H1 (cell line): Measurements from ENCODE around the gene PTGIR. TPM values are rescaled to one million over a fixed set of nuclear protein-coding genes. Genes with fewer than 3 reads are reported as not detected.

Experiments used
- CTCF ChIA-PET: fragments of 300-600 bp; sonication (Branson Sonifier 250); formaldehyde crosslinking; loops from one replicate; lab custom pipeline; 2021; ENCODE audit not compliant: partially characterized antibody; lab: Charles Lee
- POLR2A ChIA-PET: fragments of 300-600 bp; sonication (Branson Sonifier 250); formaldehyde crosslinking; loops from one replicate; lab custom pipeline; 2021; ENCODE audit warnings: inconsistent platforms; ENCODE audit not compliant: partially characterized antibody; lab: Charles Lee
- DNase-seq, 2 experiments: peaks; one replicate each; pipeline versions ENCODE4 v3.0.0 to v3.0.0-alpha.2; 2010 to 2022; ENCODE audit warnings: low spot score in 2 of 2, low read depth in 1 of 2, mixed read lengths in 1 of 2
- FAIRE-seq: peaks from 2 replicates; lab custom pipeline; 2011; peaks lifted over from hg19 to GRCh38; lab: Jason Lieb, UNC
- H2AFZ ChIP-seq: 2 replicates; pipeline ENCODE4 v1.8.1; 2012; ENCODE audit warnings: low read length, inconsistent platforms
- H2AK5ac ChIP-seq: 2 replicates; pipeline ENCODE4 v1.6.1; 2013; ENCODE audit warnings: low read depth, low read length
- H2BK120ac ChIP-seq: replicated peaks from 2 replicates; pipeline ENCODE3; 2013; ENCODE audit warnings: low read depth, low read length, inconsistent platforms
- H2BK12ac ChIP-seq: 2 replicates; pipeline ENCODE4 v1.6.1; 2013; ENCODE audit warnings: low read depth, low read length
- H2BK15ac ChIP-seq: 2 replicates; pipeline ENCODE4 v1.6.1; 2013; ENCODE audit warnings: low read length
- H2BK20ac ChIP-seq: 2 replicates; pipeline ENCODE4 v1.6.1; 2013; ENCODE audit warnings: low read length
- H2BK5ac ChIP-seq: 2 replicates; pipeline ENCODE4 v1.6.1; 2013; ENCODE audit warnings: low read depth, low read length
- H3K14ac ChIP-seq: 2 replicates; pipeline ENCODE4 v1.6.1; 2013; ENCODE audit warnings: inconsistent platforms; ENCODE audit not compliant: insufficient read length
- H3K18ac ChIP-seq: 2 replicates; pipeline ENCODE4 v1.6.1; 2013; ENCODE audit warnings: low read length; ENCODE audit errors: extremely low read depth
- H3K23ac ChIP-seq: 2 replicates; pipeline ENCODE4 v1.6.1; 2013; ENCODE audit warnings: inconsistent platforms; ENCODE audit not compliant: insufficient read length
- H3K23me2 ChIP-seq: 2 replicates; pipeline ENCODE4 v1.6.1; 2013; ENCODE audit warnings: low read depth, low read length
- H3K27ac ChIP-seq: 2 replicates; pipeline ENCODE4 v1.6.1; 2011; ENCODE audit warnings: low read depth, low read length, inconsistent platforms
- H3K27me3 ChIP-seq, 4 experiments: replicated peaks in 1 of 4; 1 replicate in 1 of 4; 2 replicates in 3 of 4; pipeline versions ENCODE4 v1.6.1 to v1.8.1; 2011 to 2013; ENCODE audit warnings: low read length in 3 of 4, mild to moderate bottlenecking in 3 of 4, inconsistent platforms in 2 of 4, mixed read lengths in 2 of 4, moderate library complexity in 1 of 4; ENCODE audit not compliant: control insufficient read depth in 3 of 4, insufficient read depth in 3 of 4; ENCODE audit errors: extremely low read depth in 1 of 4
- H3K36me3 ChIP-seq, 4 experiments: 2 replicates each; pipeline versions ENCODE4 v1.6.1 to v1.8.1; 2011 to 2013; ENCODE audit warnings: mild to moderate bottlenecking in 4 of 4, low read length in 3 of 4, moderate library complexity in 2 of 4, control low read depth in 1 of 4, inconsistent platforms in 1 of 4; ENCODE audit not compliant: insufficient read depth in 4 of 4, control insufficient read depth in 2 of 4
- H3K4ac ChIP-seq: replicated peaks from 2 replicates; pipeline ENCODE3; 2013; ENCODE audit warnings: low read length, low read depth, mixed read lengths, inconsistent platforms; ENCODE audit not compliant: insufficient read length
- H3K4me1 ChIP-seq, 4 experiments: replicated peaks in 1 of 4; 1 replicate in 1 of 4; 2 replicates in 3 of 4; pipeline versions ENCODE4 v1.6.1 to v1.8.1; 2011 to 2013; ENCODE audit warnings: low read length in 3 of 4, inconsistent platforms in 2 of 4, mixed read lengths in 1 of 4; ENCODE audit not compliant: insufficient read depth in 4 of 4, control insufficient read depth in 3 of 4
- H3K4me2 ChIP-seq, 2 experiments: 2 replicates each; pipeline versions ENCODE4 v1.6.1 to v1.8.1; 2011 to 2013; ENCODE audit warnings: low read depth in 2 of 2, low read length in 2 of 2, control low read depth in 1 of 2, inconsistent platforms in 1 of 2, mild to moderate bottlenecking in 1 of 2; ENCODE audit not compliant: insufficient read depth in 1 of 2
- H3K4me3 ChIP-seq, 4 experiments: fragments of 200-600, 300-600 bp in 1 of 4; sonication (generic), shearing (Covaris generic), sonication (Bioruptor Twin) in 1 of 4; 2 replicates each; pipeline versions ENCODE4 v1.5.1 to v1.8.1; 2011 to 2016; ENCODE audit warnings: low read length in 4 of 4, low read depth in 3 of 4, control low read depth in 2 of 4, inconsistent platforms in 2 of 4, mild to moderate bottlenecking in 2 of 4, mixed read lengths in 1 of 4, moderate library complexity in 1 of 4; ENCODE audit not compliant: insufficient read depth in 2 of 4; ENCODE audit errors: extremely low read depth in 1 of 4
- H3K56ac ChIP-seq: replicated peaks from 2 replicates; pipeline ENCODE3; 2013; ENCODE audit warnings: low read depth, mild to moderate bottlenecking, mixed read lengths, low read length, inconsistent platforms; ENCODE audit not compliant: insufficient read length
- H3K79me1 ChIP-seq: 2 replicates; pipeline ENCODE4 v1.6.1; 2013; ENCODE audit warnings: low read depth, low read length, control low read depth
- H3K79me2 ChIP-seq, 2 experiments: 2 replicates each; pipeline versions ENCODE4 v1.6.1 to v1.8.1; 2012 to 2013; ENCODE audit warnings: low read length in 2 of 2, mild to moderate bottlenecking in 2 of 2, inconsistent platforms in 1 of 2; ENCODE audit not compliant: insufficient read depth in 2 of 2, control insufficient read depth in 1 of 2
- H3K9ac ChIP-seq, 4 experiments: replicated peaks in 1 of 4; 1 replicate in 1 of 4; 2 replicates in 3 of 4; pipeline versions ENCODE4 v1.6.1 to v1.8.1; 2011 to 2013; ENCODE audit warnings: low read depth in 3 of 4, low read length in 3 of 4, control low read depth in 2 of 4, mild to moderate bottlenecking in 2 of 4, moderate library complexity in 2 of 4, inconsistent platforms in 1 of 4; ENCODE audit errors: extremely low read depth in 1 of 4
- H3K9me3 ChIP-seq, 2 experiments: 2 replicates each; pipeline versions ENCODE4 v1.6.1 to v1.8.1; 2012 to 2013; ENCODE audit warnings: mild to moderate bottlenecking in 2 of 2, moderate library complexity in 2 of 2, control low read depth in 1 of 2, inconsistent platforms in 1 of 2, low read depth in 1 of 2, low read length in 1 of 2, mixed read lengths in 1 of 2; ENCODE audit not compliant: insufficient read depth in 2 of 2
- H4K20me1 ChIP-seq, 2 experiments: replicated peaks in 1 of 2; 2 replicates each; pipeline versions ENCODE3 to v1.8.1; 2011 to 2013; ENCODE audit warnings: inconsistent platforms in 2 of 2, low read length in 2 of 2, mild to moderate bottlenecking in 1 of 2; ENCODE audit not compliant: insufficient read depth in 2 of 2, control insufficient read depth in 1 of 2
- H4K5ac ChIP-seq: 2 replicates; pipeline ENCODE4 v1.6.1; 2013; ENCODE audit warnings: low read length, low read depth, mixed read lengths, inconsistent platforms; ENCODE audit not compliant: insufficient read length
- H4K8ac ChIP-seq: 2 replicates; pipeline ENCODE4 v1.8.0; 2013; ENCODE audit warnings: mild to moderate bottlenecking, moderate library complexity, low read length, inconsistent platforms; ENCODE audit not compliant: insufficient read depth; ENCODE audit errors: extremely low read depth
- H4K91ac ChIP-seq: replicated peaks from 2 replicates; pipeline ENCODE3; 2013; ENCODE audit warnings: low read length, mixed read lengths, inconsistent platforms; ENCODE audit not compliant: insufficient read length
- BACH1 ChIP-seq: IDR thresholded peaks from 2 replicates; pipeline ENCODE4 v1.6.1; 2012; ENCODE audit warnings: low read length, improper control_type of control experiment
- KDM4A ChIP-seq: IDR thresholded peaks from one replicate; pipeline ENCODE4 v1.7.1; 2012; ENCODE audit warnings: low read depth, mild to moderate bottlenecking, moderate library complexity, low read length, inconsistent platforms; ENCODE audit not compliant: severe bottlenecking
- NRF1 ChIP-seq: IDR thresholded peaks from 2 replicates; pipeline ENCODE4 v1.6.1; 2011; ENCODE audit warnings: mild to moderate bottlenecking, low read depth, low read length, improper control_type of control experiment
- RAD21 ChIP-seq, 2 experiments: IDR thresholded peaks in 1 of 2; conservative IDR thresholded peaks in 1 of 2; 2 replicates each; pipeline ENCODE4 v1.6.1; 2011; ENCODE audit warnings: low read depth in 2 of 2, low read length in 2 of 2, improper control_type of control experiment in 1 of 2, inconsistent platforms in 1 of 2, mild to moderate bottlenecking in 1 of 2, moderate library complexity in 1 of 2
- WGBS, 2 experiments: shearing (Covaris generic) in 1 of 2; methylation state at CpG; one replicate each; pipeline versions ENCODE4 v1.1.6 to v1.1.7; 2013 to 2015; ENCODE audit warnings: low lambda C conversion rate in 2 of 2, mixed read lengths in 2 of 2, inconsistent platforms in 1 of 2, low coverage in 1 of 2, missing lambda C conversion rate in 1 of 2; ENCODE audit not compliant: insufficient replicate concordance in 2 of 2, insufficient coverage in 1 of 2, insufficient read length in 1 of 2; ENCODE audit errors: extremely low coverage in 1 of 2, missing lambda C conversion rate in 1 of 2; 5-methylcytosine and 5-hydroxymethylcytosine counted together
- polyA plus RNA-seq, 7 experiments: library from polyadenylated mRNA; depleted of rRNA in 3 of 7; stranded (reverse) in 5 of 7; unstranded in 2 of 7; fragments of >200 nt in 5 of 7; fragments of 200-250 nt in 2 of 7; gene quantifications; 1 replicate in 5 of 7; 2 replicates in 1 of 7; 4 replicates in 1 of 7; pipeline versions ENCODE4 v1.2.1 to v1.2.3, GENCODE V29; 2011 to 2013; ENCODE audit warnings: missing spikeins in 2 of 7, mixed read lengths in 2 of 7
- total RNA-seq: library from RNA; stranded (reverse); fragmentation: NEBNext Ultra II Directional; extraction: Animal tissue kit (Norgen Biotek cat#: 25700); gene quantifications from 2 replicates; pipeline ENCODE4 v1.2.1, GENCODE V29; 2021

Gene PTGIR
- total and polyA plus RNA-seq, 2 of the 8 experiments (the other 6 are each of a cell fraction or from before 2014, with no cell fraction given), result 0.15 TPM; not detected in 1

DNA sequence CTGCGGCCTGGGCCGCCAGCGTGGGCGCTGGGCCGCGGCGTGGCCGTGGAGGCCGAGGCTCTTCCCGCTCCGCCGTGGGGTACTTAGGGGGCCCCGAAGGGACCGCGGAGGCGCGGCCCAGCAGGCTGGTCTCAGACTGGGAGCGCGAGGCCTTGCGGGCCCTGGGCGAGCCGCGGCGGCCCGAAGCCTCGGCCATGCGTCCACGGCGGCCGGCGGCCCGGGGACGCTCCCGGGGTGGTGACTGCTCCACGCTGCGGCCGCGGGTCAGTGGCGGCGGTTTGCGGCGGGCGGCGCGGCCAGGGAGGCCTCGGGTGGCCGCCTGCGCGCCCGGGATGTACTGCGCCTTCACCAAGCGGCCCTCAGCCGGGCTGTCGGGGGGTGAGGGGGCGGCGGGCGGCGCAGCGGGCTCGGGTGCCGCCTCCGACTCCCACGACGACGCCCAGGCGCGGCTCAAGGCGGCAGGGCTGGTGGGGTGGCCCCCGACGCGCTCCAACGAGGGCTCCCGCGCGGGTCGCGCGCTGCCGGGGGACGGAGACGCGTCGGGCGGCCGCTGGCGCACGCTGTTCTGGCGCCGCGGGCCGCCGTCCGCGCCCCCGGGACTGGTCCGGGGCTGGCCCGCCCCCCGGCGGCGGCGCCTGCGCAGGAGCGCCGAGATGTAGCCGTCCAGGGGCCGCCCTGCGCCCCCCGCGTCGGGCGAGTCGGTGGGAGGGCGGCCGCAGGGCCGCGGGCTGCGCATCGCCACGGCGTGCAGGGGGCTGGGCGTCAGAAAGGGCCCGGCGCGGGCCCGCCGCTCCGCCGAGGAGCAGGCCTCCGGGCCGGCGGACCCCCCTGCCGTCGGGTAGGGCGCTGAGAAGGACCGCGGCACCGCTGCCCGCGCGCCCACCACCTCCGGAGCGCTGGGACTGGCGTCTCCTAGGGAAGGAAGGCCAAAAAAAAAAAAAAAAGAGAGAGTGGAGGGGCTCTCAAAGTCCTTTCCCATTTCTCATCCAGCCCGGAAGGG is 24.4 kb upstream of the PTGIR start:
- Histone ChIP-seq H3K79me2 (no peaks in the 10 kb centered on the region), H2AFZ (no peak overlapping the region), H2AK5ac (no peak overlapping the region), H4K91ac (no peak overlapping the region), H4K20me1 (no peaks in the 10 kb centered on the region), H4K5ac (no peak overlapping the region), H2BK15ac (no peak overlapping the region), H2BK20ac (no peak overlapping the region), H3K79me1 (no peaks in the 10 kb centered on the region), H3K23me2 (peaks cover 7% of the 10 kb centered on the region; the same call in 1 of the 2 replicates), H3K4me3 (peak overlapping the region in 2 of 4 experiments; percentile 4 to 52; a peak in 4 of 8 replicates), H3K56ac (no peak overlapping the region), H2BK12ac (no peak overlapping the region), H2BK120ac (no peak overlapping the region), H2BK5ac (no peak overlapping the region), H3K4me2 (peak overlapping the region; percentile 38 to 63; a peak in 3 of 4 replicates), H3K14ac (no peak overlapping the region), H3K36me3 (peaks cover 0 to 8% (median 0%) of the 10 kb centered on the region in 4 experiments; a peak in 1 of 8 replicates), H3K4me1 (peaks cover 0 to 5% (median 1%) of the 10 kb centered on the region in 4 experiments; a peak in 3 of 7 replicates), H3K9me3 (peaks cover 0 to 8% of the 10 kb centered on the region in 2 experiments; a peak in 1 of 4 replicates), H4K8ac (peak overlapping the region; percentile 85; the same call in 1 of the 2 replicates), H3K9ac (no peak overlapping the region), H3K23ac (no peak overlapping the region), H3K4ac (no peak overlapping the region), H3K18ac (no peak overlapping the region; the same call in 1 of the 2 replicates), H3K27ac (no peak overlapping the region), H3K27me3 (peaks cover 30 to 48% (median 41%) of the 10 kb centered on the region in 4 experiments)
- WGBS, 2 experiments, result 11% methylated on average over 72 of the region's 144 CpGs; no CpG with 5 or more reads in 1 of the 2 experiments
- ChIA-PET POLR2A (interaction anchor here (0.9 to 1.5 kb wide), 5 partner anchors 8 to 26 kb away, joined by 3 to 6 read pairs (median 3); no protein-coding TSS in a partner anchor), CTCF (interaction anchor here (0.9 to 1.5 kb wide), 4 partner anchors 10 to 28 kb away, joined by 3 to 7 read pairs (median 5); no protein-coding TSS in a partner anchor)
- DNase-seq, result peak in 1 of 2 experiments; percentile 55
- no peak for FAIRE-seq
- TF ChIP-seq KDM4A (peak; percentile 86), BACH1 (peak; percentile 36; the same call in 1 of the 2 replicates), RAD21 (IDR thresholded peaks at IDR 0.05 in 1 of 2, conservative IDR thresholded peaks at IDR 0.05 in 1 of 2; ENCODE audit: low read depth in 2 of 2, low read length in 2 of 2) (no peak), NRF1 (peak; percentile 33)
